ENCODE data around the gene ENKUR. TPM values are rescaled to one million over a fixed set of nuclear protein-coding genes. Genes with fewer than 3 reads are reported as not detected.

The ENKUR gene
- total RNA-seq, 2 donors from 2014 or later = 1.1 TPM; not detected in 1

- Histone ChIP-seq H3K27ac (no peak overlapping the region), H3K27me3 (replicated peaks; ENCODE audit: insufficient read depth) (no peaks in the 10 kb centered on the region), H3K36me3 (no peaks in the 10 kb centered on the region), H3K4me1 (ENCODE audit: control insufficient read depth in 1 of 2, low read depth in 2 of 2) (peaks cover 6 to 9% of the 10 kb centered on the region in 2 donors), H3K4me3 (no peak overlapping the region), H3K9me3 (no peaks in the 10 kb centered on the region)
- no peak for TF ChIP-seq CTCF (IDR thresholded peaks at IDR 0.05)
- DNase-seq (ENCODE audit: low spot score) = no peak
- ATAC-seq (ENCODE audit: insufficient number of reproducible peaks, low FRiP score, low read depth) = no peak
Observed at GRCh38 chr10:24963521-24964041, 52.4 kb downstream of the ENKUR start.

GRCh38 chr10:24962995-24963394, 53.0 kb downstream of the ENKUR start:
- no peaks in the 10 kb centered on the region for H3K27me3 ChIP-seq (replicated peaks; ENCODE audit: insufficient read depth)
- H3K36me3 ChIP-seq = no peaks in the 10 kb centered on the region
- no peaks in the 10 kb centered on the region for H3K9me3 ChIP-seq
- TF ChIP-seq CTCF (IDR thresholded peaks at IDR 0.05) = no peak
- ATAC-seq (ENCODE audit: insufficient number of reproducible peaks, low FRiP score, low read depth) (no peak), DNase-seq (ENCODE audit: low spot score) (no peak)
- H3K4me1 ChIP-seq (ENCODE audit: control insufficient read depth in 1 of 2, low read depth in 2 of 2) = peaks cover 8 to 12% of the 10 kb centered on the region in 2 donors
- no peak overlapping the region for H3K27ac ChIP-seq
- no peak overlapping the region for H3K4me3 ChIP-seq

- ATAC-seq (ENCODE audit: insufficient number of reproducible peaks, low FRiP score, low read depth) = no peak
Observed at GRCh38 chr10:24961582-24961981, 54.4 kb downstream of the ENKUR start.

GRCh38 chr10:24959382-24959730, 56.6 kb downstream of the ENKUR start:
- Histone ChIP-seq H3K9me3 (no peaks in the 10 kb centered on the region), H3K36me3 (no peaks in the 10 kb centered on the region), H3K4me3 (no peak overlapping the region), H3K27ac (peak overlapping the region; percentile 73 to 81), H3K27me3 (replicated peaks; ENCODE audit: insufficient read depth) (no peaks in the 10 kb centered on the region), H3K4me1 (ENCODE audit: control insufficient read depth in 1 of 2, low read depth in 2 of 2) (peaks cover 12 to 22% of the 10 kb centered on the region in 2 donors)
- no peak for TF ChIP-seq CTCF (IDR thresholded peaks at IDR 0.05)
- ATAC-seq (ENCODE audit: insufficient number of reproducible peaks, low FRiP score, low read depth) (no peak), DNase-seq (ENCODE audit: low spot score) (no peak)

More at GRCh38 chr10:24961582-24961981, 54.4 kb downstream of the ENKUR start:
- Histone ChIP-seq H3K9me3 (no peaks in the 10 kb centered on the region), H3K4me1 (ENCODE audit: control insufficient read depth in 1 of 2, low read depth in 2 of 2) (peaks cover 12 to 22% of the 10 kb centered on the region in 2 donors), H3K4me3 (no peak overlapping the region), H3K27ac (no peak overlapping the region), H3K27me3 (replicated peaks; ENCODE audit: insufficient read depth) (no peaks in the 10 kb centered on the region), H3K36me3 (no peaks in the 10 kb centered on the region)
- TF ChIP-seq CTCF (IDR thresholded peaks at IDR 0.05) = no peak
- DNase-seq (ENCODE audit: low spot score) = no peak

GRCh38 chr10:24958721-24959381, 57.1 kb downstream of the ENKUR start:
- Histone ChIP-seq H3K4me3 (peak overlapping the region; percentile 37), H3K27me3 (replicated peaks; ENCODE audit: insufficient read depth) (no peaks in the 10 kb centered on the region), H3K36me3 (no peaks in the 10 kb centered on the region), H3K4me1 (ENCODE audit: control insufficient read depth in 1 of 2, low read depth in 2 of 2) (peaks cover 12 to 22% of the 10 kb centered on the region in 2 donors), H3K27ac (peak overlapping the region; percentile 73 to 81), H3K9me3 (no peaks in the 10 kb centered on the region)
- no peak for TF ChIP-seq CTCF (IDR thresholded peaks at IDR 0.05)
- no peak for DNase-seq (ENCODE audit: low spot score)
- ATAC-seq (ENCODE audit: insufficient number of reproducible peaks, low FRiP score, low read depth) = no peak

Measured in thoracic aorta (tissue), 2 donors.